Measurements from ENCODE around the gene OBI1. TPM values are rescaled to one million over a fixed set of nuclear protein-coding genes. Genes with fewer than 3 reads are reported as not detected.

OBI1 gene
- 10.2 TPM in 2 replicates for total RNA-seq

GRCh38 chr13:78658630-78659449, at the start of gene OBI1:
OBI1 (minus strand) TSS chr13:78659155; CDS start chr13:78659120, 35 bp downstream.

GRCh38 chr13:78603240-78603957, 55.6 kb downstream of the OBI1 start, which contains the start of gene POU4F1:
POU4F1 (minus strand) TSS chr13:78603552; CDS start chr13:78603326, 226 bp downstream.

Other genes starting within 250 kb of the OBI1 start
- 0.11 TPM in 1 of 2 replicates, not detected in the other for gene POU4F1, start 55.6 kb downstream of the OBI1 start, total RNA-seq